Amniotic epithelial cell (primary cell): ENCODE measurements around the gene NBEAL2.
"Not testable (repeated sequence)": the region's sequence is repeated elsewhere in the genome, so short reads cannot be mapped to it uniquely, and the experiment has no call there.

Source experiments
- DNase-seq: peaks from one replicate; pipeline ENCODE4 v3.0.0-alpha.2; 2010; ENCODE audit warnings: low read depth

The NBEAL2 gene

GRCh38 chr3:46962427-46962826, 17.0 kb upstream of the NBEAL2 start:
- DNase-seq = no peak

DNA sequence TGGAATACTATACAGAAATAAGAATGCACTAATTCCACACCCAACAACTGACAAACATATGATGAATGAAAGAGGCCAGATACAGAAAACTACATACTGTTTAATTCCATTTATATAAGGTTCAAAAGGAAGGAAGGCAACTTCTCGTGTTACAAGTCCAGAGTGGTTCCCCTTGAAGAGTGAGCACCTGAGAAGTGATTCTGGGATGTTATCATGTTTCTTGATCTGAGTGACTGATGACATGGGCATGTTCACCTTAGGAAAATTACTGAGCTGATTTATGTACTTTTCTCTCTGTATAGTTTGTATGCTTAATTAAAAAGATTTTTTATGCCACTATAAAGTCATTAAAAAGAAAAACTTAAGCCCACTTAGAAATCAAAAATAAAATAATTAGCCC, 16.5 kb upstream of the NBEAL2 start:
- no peak for DNase-seq

- not testable (repeated sequence) for DNase-seq
Measured at GRCh38 chr3:46964038-46964590, 15.4 kb upstream of the NBEAL2 start.

GRCh38 chr3:46965151-46965550, 14.3 kb upstream of the NBEAL2 start:
- no peak for DNase-seq

DNA sequence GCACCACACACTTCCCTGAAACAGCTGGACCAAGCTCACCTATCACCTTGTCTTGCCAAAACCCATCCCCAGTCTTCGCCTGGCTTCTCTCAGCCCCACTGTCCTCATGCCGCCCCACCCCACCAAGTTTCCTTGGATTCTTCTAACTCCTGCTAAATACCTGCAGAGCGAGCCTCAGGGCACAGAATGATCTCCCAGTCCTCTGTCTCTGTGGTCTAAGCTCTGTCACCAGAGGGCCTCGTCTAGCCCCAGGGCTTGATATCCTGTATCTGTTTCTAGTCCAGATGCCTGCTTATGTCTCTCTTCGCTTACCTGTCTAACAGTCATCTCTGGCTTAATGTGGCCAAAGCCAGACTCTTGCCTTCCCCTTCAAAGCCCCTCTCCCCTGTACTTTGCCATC, 12.7 kb upstream of the NBEAL2 start:
- DNase-seq = no peak

GRCh38 chr3:46968783-46969428, 10.6 kb upstream of the NBEAL2 start:
- DNase-seq = no peak

GRCh38 chr3:46970391-46971091, 8.9 kb upstream of the NBEAL2 start:
- peak; percentile 44 for DNase-seq

DNA sequence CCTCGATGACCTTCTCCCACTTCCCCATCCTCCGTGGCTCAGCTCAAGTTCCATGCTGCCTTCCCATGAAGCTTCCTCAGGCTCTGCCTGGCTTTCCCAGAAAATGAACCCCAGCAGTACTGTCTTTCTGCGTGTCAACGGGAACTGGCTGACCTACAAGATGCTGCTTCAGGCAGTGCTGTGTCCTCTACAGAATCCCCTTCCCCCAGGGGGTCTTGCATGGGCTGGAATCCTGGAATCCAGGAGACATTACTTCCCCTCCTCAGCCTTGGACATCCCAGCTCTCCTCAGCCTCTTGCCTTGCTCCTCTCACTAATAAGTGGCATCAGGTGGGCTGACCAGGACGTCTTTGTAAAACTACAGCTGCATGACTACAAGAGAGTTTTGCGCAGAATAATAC, 8.3 kb upstream of the NBEAL2 start:
- no peak for DNase-seq

- DNase-seq = no peak
Measured at GRCh38 chr3:46971742-46972141, 7.7 kb upstream of the NBEAL2 start.

- no peak for DNase-seq
Measured at GRCh38 chr3:46972396-46972795, 7.1 kb upstream of the NBEAL2 start.

GRCh38 chr3:46974421-46975171, 4.9 kb upstream of the NBEAL2 start:
- no peak for DNase-seq

DNA sequence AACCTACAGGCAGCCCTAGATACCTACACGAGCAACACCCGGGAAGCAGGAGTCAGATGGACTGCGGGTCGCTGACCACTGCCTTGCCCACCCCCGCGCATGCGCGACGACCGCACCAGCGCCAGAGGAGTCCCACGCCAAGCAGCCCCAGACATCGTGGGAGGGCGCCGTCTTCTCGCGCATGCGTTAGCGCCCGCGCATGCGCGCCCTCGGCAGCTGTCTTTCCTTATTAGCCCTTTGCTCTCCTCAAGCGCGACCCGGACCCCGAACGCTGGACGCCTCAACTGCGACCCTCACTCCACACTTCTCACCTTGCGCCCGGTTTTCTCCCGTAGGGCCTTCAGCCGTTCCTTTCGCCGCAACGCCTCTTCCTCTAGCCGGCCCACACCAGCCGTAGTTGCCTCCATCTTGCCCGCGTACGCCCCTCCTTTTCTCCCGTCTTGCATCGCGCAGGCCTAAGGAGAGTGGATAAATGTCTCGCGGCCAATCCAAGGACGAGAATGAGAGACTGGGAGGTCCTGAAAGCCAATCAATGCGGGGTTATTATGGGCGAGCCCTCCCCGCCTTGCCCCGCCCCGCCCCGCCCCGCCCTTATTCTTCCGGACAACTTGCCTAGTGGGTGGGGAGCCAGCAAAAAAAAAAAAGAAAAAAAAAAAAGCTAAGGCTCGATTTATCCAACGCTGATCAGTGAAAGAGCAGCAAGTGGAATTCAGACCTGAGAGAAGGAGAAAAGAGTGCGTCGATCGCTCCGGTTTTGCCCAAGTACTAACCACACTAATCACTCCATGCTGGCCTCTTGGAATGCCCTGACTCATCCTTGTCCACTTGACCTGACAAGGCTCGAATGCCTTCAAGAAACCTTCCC, 2.9 kb upstream of the NBEAL2 start, which contains the start of gene CCDC12:
CCDC12 (minus strand) TSS at position 420 of the 865 bp plus-strand sequence; CDS start at position 407, 13 bp downstream.
- DNase-seq = peak; percentile 100

DNA sequence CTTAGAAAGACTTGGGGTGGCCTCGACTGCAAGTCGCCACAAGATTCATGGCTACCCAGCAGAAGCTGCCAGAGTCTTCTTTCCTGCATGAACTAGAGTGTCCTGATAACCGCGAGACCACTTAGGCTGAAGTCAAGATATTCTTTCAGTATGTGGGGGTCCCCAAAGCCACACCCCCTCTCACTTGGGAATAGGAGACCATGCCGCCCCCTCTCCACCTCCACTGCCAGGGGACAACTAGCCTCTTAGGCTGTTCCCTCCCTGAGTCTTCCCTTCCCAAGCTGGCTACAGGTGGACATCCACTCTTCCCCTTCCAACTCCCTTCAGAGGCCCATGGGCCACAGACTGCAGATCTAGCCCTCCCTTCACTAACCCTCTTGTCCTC, 1.7 kb upstream of the NBEAL2 start:
- no peak for DNase-seq

- no peak for DNase-seq
Measured at GRCh38 chr3:46978381-46978780, 1.1 kb upstream of the NBEAL2 start.

- no peak for DNase-seq
Measured at GRCh38 chr3:46979958-46980497, 562 bp downstream of the NBEAL2 start.

DNA sequence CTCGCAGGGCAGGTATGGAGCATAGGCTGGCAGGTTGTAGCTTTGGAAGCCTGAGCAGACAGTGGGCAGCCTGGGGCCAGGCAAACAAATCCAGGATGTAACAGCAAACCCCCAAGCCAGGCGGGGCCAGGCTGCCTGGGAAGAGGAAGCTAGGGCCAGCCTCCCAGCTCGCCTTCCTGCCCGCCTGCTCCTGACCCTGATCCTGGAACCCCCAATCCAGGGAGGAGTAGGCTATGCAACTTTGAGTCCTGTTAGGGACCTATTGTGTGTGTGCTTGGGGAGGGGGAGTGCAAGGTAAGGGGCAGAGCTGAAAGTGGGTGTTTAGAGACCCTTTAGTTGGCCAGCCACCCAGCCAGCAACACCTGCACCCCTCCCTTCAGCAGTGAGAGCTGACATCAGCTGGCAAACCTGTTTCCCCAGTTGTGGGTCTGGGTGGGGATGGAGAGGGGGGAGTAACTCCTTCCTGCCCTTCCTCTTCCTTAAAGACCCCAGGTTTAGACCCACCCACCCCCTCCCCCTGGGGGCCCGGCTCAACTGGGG, 2.5 kb downstream of the NBEAL2 start:
- no peak for DNase-seq

GRCh38 chr3:46982546-46982945, 3.1 kb downstream of the NBEAL2 start:
- no peak for DNase-seq

DNA sequence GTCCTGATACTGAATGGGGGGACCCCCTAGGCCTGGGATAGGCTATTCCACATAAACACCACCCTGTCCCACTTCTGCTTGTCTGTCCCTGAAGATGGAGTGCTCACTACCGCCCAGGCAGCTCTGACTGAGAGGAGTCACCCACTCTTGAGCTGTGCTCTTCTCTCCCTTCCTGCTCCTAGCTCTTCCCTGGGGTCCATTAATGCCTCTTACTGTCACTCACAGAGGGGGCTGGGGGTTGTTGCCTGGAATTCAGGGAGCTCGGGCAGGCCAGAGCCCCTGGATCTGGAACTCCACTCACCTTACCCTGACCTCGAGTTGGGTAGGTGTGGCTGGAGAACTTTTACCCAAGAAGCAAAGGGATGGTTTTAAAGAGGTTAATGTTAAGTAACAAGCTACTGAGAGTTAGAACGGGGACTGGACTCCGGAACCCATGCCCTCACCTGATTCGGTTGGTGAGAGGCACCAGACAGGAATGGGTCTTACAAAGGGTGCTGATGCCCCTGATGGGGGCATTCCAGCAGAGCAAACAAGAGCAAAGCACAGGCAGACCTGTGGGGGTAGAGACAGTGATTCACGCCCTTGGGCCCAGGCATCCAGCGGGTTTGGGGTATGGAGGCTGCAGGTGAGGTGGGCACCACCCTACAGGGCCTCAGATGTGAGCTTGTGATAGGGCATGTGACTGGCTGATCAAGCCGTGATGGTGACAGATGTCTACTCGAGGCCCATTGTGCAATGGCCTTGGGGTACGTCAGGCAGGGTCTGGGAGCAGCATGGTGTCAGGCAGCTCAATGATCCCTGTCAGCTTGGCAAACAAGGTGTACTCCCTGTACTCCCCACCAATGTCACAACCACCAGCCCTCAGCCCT, 5.4 kb downstream of the NBEAL2 start:
- DNase-seq = no peak

DNA sequence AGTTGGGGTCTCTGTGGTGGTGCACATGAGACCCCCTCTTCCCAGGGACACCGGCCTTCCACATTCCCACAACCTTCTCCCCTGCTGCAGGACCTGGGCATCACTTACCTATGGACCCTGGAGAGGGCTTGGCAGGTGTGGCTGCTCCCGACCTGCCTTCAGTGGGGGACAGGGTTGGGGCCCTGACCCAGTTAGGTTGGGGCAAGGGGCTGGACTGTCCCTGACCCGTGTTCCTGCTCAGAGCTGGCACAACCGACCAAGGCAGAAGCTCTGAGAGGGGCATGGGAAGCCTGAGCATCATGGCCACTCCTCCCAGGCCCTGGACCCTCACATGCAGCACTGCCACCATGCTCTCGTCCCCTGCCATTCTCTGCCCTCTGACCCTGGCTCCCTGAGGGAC, 6.1 kb downstream of the NBEAL2 start:
- no peak for DNase-seq

DNA sequence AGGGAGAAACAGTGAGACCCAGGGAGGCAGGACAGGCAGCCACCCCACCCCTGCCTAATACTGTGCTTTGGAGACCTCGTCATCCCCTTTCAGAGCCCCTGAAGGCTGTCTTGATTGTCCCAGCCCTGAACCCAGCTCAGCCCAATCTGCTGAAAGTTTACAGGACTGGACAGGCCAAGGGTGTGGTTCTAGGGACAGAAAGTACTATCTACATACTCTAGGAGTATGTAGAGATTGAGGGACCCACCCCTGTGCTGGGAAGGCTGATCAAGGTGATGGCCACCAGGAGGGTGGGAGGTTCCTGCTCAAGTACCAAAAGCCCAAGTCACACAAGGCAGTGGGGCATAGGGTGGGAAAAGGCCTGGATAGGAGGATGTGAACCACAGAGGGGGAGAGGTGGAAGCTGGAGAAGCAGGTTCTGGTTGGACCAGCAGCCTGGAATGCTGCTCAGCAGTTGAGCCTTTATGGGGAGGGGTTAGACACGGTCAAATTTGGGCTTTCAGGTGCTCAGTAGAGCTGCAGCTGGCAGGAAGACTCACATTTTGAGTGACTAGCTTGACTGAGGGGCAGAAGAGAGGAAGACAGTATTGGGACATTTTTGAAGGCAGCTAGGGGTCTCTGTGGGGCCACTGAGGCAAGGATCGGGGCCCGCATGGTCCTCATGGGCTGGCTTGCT, 6.7 kb downstream of the NBEAL2 start:
- no peak for DNase-seq
